ENCODE measurements around the gene SDK2.

Gene SDK2

DNA sequence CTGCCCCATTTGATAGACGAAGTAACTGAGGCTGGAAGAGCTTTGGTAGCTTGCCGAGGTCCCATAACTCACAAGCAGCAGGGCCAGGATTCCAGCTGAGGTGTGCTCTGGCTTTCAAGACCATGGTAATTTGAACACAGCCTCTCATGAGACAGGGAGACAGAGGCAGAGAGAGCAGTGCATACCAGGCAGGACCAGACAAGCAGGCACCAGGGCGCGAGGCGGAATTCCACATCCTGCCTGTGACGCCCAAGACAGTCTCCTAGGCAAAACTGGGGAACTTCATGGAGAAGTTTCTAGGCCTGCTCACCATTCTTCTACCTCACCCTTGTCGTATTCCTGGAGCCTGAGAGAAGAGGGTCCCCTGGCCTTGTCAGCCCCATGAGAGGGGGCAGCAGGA is 19.2 kb downstream of the SDK2 start:
- in situ Hi-C loops (cut with HindIII; ENCODE audit: low pct_unique_long_range_greater_than_20kb, low sequenced_read_pairs): no loop called here
- no peak for DNase-seq (ENCODE audit: low read depth in 1 of 2, low spot score in 1 of 2)
- TF ChIP-seq JUND (IDR thresholded peaks at IDR 0.05; ENCODE audit: low read depth): no peak

DNA sequence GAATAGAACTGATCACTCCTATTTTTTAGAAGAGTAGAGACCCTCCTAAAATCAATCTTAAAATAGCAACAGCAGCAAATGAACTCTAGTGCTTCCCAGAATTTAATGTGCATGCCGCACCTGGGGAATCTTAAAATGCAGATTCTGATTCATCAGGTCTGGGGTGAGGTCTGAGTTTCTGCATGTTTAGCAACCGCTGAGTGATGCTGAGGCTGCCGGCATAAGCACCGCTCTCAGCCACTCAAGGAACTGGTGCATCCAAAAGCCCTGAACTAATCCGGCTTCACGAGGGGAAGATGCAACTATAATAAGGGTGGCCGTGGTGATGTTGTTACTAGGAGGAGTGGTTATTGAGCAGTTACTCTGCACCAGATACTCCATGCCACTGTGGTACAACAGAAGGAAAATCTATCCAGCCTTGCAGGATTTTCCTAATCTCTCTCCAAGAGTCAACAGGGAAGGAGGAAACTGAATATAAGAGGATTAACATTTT is 19.7 kb downstream of the SDK2 start:
- in situ Hi-C loops (cut with HindIII; ENCODE audit: low pct_unique_long_range_greater_than_20kb, low sequenced_read_pairs): no loop called here
- no peak for TF ChIP-seq JUND (IDR thresholded peaks at IDR 0.05; ENCODE audit: low read depth)
- DNase-seq (ENCODE audit: low read depth in 1 of 2, low spot score in 1 of 2): no peak

DNA sequence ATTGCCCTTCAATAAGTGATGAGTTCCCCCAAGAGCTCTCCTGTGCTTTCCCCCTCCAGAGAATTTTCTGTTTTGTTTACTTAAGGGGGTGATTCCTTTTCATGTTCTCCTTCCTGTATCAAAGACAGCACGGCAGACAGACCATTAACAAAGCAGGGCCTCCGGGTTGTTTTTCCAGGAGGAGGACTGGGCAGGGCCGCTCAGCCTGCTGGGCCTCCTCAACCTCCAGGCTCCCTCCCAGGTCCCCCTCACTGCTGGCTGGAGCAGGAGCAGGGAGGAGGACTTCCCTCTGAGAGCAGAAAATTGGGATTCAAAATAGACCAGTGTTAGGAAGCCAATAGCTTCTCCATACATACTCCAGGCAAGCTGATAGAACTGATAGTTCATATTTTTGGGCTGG is 20.4 kb downstream of the SDK2 start:
- DNase-seq (ENCODE audit: low read depth in 1 of 2, low spot score in 1 of 2): no peak
- TF ChIP-seq JUND (IDR thresholded peaks at IDR 0.05; ENCODE audit: low read depth): no peak
- in situ Hi-C loops (cut with HindIII; ENCODE audit: low pct_unique_long_range_greater_than_20kb, low sequenced_read_pairs): no loop called here

DNA sequence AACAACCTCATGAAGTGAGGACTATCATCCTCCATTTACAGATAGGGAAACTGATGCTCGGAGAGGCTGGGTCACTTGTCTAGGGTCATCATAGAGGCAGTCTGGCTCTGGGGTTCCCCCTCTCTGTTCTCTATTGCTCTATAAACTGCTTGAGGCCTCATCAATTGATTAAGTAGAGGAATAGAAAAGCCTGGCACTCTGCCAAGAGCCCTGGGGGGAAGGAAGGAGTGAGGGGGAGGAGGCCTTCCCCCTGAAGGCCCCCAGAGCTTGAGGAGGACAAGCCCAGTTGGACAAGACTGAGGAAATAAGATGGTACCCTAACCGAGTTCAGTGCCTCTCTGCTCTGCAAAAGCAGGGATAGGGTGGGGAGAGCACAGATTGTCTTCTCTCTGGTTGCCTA is 21.0 kb downstream of the SDK2 start:
- in situ Hi-C loops (cut with HindIII; ENCODE audit: low pct_unique_long_range_greater_than_20kb, low sequenced_read_pairs): no loop called here
- no peak for TF ChIP-seq JUND (IDR thresholded peaks at IDR 0.05; ENCODE audit: low read depth)
- DNase-seq (ENCODE audit: low read depth in 1 of 2, low spot score in 1 of 2): no peak

DNA sequence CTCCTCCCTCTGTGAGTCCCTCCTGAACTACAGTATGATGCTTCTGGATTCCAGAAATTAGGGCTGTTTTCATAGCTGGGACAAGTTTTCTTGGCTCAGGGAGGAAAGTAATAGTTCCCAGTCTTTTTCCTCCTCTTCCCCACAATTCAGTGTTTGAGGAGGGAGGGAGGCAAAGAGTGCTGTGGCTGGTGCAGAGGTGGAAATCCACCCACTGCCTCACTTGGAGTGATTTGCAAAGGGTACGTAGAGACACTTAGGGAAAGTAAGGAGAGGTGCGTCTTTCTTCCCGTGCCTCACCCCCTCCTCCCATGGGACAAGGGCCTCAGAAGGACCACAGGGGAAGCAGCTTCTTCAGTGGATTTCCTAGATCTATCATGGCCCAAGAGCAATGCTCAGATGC is 21.9 kb downstream of the SDK2 start:
- TF ChIP-seq JUND (IDR thresholded peaks at IDR 0.05; ENCODE audit: low read depth): no peak
- in situ Hi-C loops (cut with HindIII; ENCODE audit: low pct_unique_long_range_greater_than_20kb, low sequenced_read_pairs): no loop called here
- no peak for DNase-seq (ENCODE audit: low read depth in 1 of 2, low spot score in 1 of 2)

DNA sequence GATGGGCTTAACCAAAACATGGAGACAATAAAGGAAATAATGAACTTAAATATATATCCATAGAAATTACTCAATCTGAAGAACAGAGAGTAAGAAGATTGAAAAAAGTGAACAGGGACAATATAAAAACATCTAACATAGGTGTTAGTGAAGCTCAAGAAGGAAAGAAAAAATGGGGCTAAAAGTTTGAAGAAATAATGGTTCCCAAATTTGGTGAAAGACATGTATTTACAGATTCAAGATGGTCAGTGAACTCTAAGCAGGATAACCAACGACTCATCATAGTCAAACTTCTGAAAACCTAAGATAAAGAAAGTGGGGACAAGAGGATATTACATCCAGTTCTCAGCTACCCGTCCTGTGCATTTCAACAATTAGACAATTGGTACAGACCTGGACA is 22.6 kb downstream of the SDK2 start:
- in situ Hi-C loops (cut with HindIII; ENCODE audit: low pct_unique_long_range_greater_than_20kb, low sequenced_read_pairs): no loop called here
- no peak for DNase-seq (ENCODE audit: low read depth in 1 of 2, low spot score in 1 of 2)
- no peak for TF ChIP-seq JUND (IDR thresholded peaks at IDR 0.05; ENCODE audit: low read depth)

DNA sequence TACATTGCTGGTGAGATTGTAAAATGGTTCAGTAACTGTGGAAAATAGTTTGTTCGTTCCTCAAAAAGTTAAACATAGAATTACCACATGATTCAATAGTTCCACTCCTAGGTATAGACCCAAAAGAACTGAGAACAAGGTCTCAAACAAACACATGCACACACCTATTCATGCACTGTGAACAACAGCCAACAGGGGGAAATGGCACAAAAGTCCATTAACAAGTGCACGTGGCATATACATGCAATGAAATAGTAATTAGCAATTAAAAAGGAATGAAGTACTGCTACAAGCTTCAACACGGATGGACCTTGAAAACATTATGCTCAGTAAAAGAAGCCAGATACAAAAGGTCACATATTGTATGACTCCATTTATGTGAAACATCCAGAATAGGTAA is 23.8 kb downstream of the SDK2 start:
- in situ Hi-C loops (cut with HindIII; ENCODE audit: low pct_unique_long_range_greater_than_20kb, low sequenced_read_pairs): no loop called here
- no peak for DNase-seq (ENCODE audit: low read depth in 1 of 2, low spot score in 1 of 2)
- no peak for TF ChIP-seq JUND (IDR thresholded peaks at IDR 0.05; ENCODE audit: low read depth)

DNA sequence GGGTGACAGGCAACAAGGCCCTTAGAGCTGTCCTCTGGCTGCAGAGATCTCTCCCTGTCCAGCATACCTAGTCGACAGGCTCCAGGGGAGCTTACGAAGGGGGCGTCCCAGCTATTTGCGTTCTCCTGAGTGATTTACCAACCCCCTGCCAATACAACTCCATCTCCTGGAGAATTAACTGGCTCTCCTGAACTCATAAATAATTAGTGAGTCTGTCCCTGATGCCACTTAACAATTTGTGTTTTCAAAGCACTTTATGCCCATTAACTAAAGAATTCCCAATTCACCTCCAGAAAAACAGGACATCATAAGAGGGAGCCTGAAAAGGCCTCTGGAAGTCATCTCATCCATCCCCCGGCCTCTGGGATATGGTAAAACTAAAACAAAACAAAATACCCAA is 26.7 kb downstream of the SDK2 start:
- DNase-seq (ENCODE audit: low read depth in 1 of 2, low spot score in 1 of 2): no peak
- in situ Hi-C loops (cut with HindIII; ENCODE audit: low pct_unique_long_range_greater_than_20kb, low sequenced_read_pairs): no loop called here
- TF ChIP-seq JUND (IDR thresholded peaks at IDR 0.05; ENCODE audit: low read depth): no peak

DNA sequence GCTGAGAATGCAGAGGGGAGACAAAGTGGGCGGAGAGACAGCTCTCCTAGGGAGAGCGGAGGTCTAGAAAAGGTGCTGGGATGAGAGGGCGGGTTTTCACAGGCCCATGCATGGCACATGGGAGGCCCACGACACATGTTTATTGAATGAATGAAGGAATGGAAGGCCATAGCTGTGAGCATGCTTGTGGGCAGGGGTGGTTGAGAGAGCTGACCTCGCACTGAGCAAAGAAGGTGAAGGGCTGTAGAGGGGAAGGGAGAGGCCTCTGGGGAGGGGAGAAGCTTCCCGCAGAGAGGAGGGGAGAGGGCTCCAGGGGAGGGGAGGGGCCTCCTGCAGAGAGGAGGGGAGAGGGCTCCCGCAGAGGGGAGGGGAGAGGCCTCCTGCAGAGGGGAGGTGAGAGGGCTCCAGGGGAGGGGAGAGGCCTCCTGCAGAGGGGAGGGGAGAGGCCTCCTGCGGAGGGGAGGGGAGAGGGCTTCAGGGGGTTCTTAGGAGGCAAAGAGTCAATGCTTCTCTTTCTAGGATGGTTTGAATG is 27.3 kb downstream of the SDK2 start:
- in situ Hi-C loops (cut with HindIII; ENCODE audit: low pct_unique_long_range_greater_than_20kb, low sequenced_read_pairs): no loop called here
- DNase-seq (ENCODE audit: low read depth in 1 of 2, low spot score in 1 of 2): no peak
- TF ChIP-seq JUND (IDR thresholded peaks at IDR 0.05; ENCODE audit: low read depth): no peak

DNA sequence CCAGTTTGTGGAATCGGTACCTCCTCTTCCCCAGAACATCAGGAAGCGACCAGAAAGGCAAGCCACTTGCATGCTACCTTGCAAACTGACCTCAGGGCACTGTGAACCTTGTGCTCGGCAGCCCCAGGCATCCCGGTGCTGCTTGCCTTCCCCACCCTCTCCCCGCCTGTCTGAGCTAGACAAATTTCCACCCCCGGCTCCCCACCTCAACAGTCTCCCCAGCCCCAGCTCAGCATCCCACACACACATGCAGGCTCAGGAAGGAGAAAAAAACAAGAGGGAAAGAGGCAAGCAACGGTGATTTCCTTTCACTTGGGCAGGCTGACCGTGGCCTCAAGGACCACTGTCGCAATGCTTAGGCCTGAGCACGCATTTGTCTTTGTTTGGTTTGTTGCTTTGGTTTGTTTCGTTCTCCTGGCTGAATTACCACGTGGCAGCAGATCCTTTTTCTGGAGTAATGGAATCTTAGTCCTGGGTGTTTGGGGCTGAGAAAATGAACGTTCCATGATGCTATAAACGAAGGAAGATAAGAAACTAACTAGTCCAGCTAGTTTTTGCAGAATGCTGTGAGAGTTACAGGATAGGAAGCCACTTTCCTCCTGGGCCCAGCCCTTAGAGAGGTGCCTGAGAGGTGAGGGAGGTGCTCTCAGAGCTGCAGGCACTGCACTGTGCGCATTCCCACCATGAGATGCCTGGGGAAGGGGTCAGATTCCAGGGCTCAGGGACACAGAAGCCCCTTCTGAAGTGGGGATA is 27.9 kb downstream of the SDK2 start:
- in situ Hi-C loops (cut with HindIII; ENCODE audit: low pct_unique_long_range_greater_than_20kb, low sequenced_read_pairs): no loop called here
- no peak for TF ChIP-seq JUND (IDR thresholded peaks at IDR 0.05; ENCODE audit: low read depth)
- DNase-seq (ENCODE audit: low read depth in 1 of 2, low spot score in 1 of 2): no peak

DNA sequence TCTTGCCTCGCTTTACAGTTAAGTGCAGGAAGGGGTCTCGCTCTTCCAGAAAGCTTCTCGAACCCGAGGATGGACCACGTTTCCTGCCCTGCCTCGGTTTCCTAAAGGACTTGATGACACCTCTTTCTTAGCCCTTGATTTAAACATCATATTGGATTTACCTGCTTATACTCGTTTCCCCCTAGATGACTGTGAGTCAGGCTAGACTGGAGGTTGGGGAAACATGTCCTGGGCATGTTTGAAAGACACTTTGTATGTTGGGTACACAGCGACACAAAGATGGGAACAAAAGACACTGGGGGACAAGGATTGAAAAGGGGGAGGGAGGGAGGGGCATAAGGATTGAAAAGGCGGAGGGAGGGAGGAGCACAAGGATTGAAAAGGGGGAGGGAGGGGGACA is 30.0 kb downstream of the SDK2 start:
- no peak for DNase-seq (ENCODE audit: low read depth in 1 of 2, low spot score in 1 of 2)
- no peak for TF ChIP-seq JUND (IDR thresholded peaks at IDR 0.05; ENCODE audit: low read depth)
- in situ Hi-C loops (cut with HindIII; ENCODE audit: low pct_unique_long_range_greater_than_20kb, low sequenced_read_pairs): no loop called here

DNA sequence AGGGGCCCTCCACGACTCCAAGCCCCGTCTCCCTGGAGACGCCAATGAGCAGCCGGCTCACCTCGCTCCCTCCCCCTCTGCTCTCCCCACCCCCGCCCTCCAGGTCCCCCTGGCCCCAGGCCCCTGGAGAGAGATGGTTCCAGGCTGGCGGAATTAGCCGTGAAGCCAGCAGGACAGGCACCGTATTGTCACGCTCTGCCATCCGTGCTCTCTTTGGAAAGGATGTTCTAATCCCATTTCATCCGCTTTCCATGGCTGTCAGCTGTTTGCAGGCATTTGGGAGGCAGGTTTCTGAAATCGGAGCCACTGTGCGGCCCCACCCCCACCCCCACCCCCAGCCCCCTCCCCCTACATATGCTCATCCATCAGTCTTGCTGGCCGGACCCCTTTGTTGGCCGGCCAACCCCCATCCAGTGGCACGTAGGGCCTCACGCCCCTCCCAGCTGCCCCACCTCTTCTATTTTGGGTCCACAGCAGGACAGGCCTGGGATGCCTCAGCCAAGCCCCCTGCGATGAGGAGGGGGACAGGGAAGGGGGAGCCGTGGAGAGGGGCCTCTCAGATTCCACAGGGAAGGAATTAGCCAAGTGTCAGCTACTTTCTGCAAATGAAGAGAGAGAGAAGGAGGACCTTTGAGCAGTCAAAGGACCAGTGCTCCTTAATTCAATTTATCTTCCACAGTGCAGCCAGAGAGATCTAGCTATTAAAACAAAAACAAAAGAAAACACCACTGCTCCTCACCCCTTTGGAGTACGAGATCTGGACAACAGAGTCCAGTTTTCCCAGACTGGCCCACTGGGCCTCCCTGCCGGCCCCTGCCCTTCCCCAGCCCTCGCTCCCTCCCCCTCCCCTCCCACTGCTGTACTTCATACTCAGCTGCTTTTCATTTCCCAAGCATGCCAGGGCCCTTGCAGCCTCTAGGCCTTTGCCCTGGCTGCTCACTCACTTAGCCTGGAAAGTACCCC is 30.7 kb downstream of the SDK2 start:
- TF ChIP-seq JUND (IDR thresholded peaks at IDR 0.05; ENCODE audit: low read depth): no peak
- no peak for DNase-seq (ENCODE audit: low read depth in 1 of 2, low spot score in 1 of 2)
- in situ Hi-C loops (cut with HindIII; ENCODE audit: low pct_unique_long_range_greater_than_20kb, low sequenced_read_pairs): no loop called here

DNA sequence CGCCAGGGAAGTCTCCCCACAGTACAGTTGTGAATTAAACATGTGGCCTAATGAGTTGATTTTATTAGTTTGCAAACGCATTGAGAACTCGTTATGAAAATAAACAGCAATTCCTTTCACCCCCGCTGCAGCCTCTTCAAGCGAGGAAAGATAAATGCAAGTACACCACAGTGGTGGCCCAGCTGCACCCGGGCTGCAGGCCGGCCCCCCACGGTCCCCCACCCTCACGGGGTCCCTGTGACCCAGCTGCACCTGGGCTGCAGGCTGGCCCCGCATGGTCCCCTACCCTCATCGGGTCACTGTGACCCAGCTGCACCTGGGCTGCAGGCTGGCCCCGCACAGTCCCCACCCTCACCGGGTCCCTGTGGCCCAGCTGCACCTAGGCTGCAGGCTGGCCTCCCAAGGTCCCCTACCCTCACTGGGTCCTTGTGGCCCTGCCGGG is 32.2 kb downstream of the SDK2 start:
- no peak for TF ChIP-seq JUND (IDR thresholded peaks at IDR 0.05; ENCODE audit: low read depth)
- no peak for DNase-seq (ENCODE audit: low read depth in 1 of 2, low spot score in 1 of 2)
- in situ Hi-C loops (cut with HindIII; ENCODE audit: low pct_unique_long_range_greater_than_20kb, low sequenced_read_pairs): no loop called here
